Measurements from ENCODE around the gene NCS1.

Gene NCS1

DNA sequence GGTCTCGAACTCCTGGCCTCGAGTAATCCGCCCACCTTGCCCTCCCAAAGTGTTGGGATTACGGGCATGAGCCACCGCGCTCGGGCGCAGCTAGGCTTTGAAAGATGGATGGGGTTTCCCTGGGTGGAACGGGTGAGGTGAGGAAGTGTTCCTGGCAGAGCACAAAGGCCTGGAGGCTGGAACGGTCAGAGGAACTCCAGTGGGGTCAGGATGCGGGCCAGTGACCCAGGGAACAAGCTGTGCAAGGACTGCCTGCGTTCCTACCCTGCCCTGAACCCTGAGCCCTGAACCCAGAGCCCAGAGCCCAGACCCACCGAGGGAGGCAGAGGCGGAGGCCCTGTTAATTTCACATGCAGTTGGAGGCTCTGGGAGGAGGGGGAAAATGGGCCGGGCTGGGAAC is 23.4 kb downstream of the NCS1 start:
- DNase-seq, result no peak

- DNase-seq, result no peak
Measured at GRCh38 chr9:130196643-130197042, 24.4 kb downstream of the NCS1 start.

DNA sequence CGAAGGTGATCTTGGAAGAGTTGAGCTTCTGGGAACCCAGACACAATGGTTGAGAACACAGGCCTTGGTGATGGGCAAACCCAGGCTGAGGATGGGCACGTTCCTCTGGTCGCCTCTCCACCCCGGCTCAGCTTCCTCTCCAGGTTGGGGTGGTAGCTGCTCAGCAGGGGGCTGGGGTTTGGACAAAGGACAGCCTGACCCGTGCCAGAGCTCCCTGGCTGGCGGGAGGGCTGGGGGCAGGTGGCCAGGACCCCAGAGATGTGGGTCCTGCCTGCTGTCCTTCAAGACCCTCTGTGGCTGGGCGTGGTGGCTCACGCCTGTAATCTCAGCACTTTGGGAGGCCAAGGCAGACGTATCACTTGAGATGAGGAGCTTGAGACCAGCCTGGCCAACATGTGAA is 25.2 kb downstream of the NCS1 start:
- DNase-seq, result no peak

DNA sequence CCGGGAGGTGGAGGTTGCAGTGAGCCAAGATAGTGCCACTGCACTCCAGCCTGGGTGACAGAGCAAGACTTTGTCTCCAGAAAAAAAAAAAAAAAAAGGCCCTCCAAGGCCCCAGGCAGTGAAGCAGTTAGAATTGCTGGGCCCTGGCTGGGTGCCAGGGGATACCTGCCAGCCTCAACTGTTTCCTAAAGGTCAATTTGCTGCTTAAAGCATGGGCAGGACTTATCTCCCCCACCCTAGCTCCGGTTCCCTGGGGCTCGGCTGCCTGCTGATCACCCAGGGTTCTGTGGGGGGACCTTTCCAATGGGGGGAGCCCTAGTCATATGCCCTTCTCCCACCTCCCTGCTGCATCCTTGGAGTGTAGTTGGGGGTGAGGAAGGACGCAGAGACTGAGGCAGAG is 25.7 kb downstream of the NCS1 start:
- no peak for DNase-seq

DNA sequence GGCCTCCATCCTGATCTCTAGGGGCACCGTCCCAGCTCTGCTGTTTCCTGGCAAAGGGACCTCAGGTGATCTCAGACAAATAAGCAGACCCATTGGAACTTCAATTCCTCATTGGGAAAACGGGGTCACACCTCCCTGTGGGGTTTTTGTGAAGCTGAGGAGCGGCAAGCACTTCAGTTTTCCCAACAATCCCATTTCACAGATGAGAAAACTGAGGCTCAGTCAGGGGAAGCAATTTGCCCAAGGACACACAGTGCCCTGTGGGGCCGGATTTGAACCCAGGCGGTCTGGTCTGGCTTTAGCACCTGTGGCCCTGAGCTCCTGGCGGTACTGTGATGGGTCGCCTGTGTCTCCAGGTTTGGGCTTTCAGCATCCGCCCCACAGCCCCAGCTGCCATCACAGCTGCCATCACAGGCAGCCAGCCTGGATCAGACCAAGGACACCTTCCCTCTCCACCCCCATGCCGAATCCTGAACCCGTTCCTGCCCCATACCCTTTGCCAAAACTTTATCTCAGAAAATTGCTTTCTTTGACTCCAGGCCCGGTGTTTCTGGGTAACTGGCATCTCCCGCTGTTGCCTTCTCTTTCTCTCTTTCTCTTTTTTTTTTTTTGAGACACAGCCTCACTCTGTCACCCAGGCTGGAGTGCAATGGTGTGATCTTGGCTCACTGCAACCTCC is 26.4 kb downstream of the NCS1 start:
- no peak for DNase-seq

DNA sequence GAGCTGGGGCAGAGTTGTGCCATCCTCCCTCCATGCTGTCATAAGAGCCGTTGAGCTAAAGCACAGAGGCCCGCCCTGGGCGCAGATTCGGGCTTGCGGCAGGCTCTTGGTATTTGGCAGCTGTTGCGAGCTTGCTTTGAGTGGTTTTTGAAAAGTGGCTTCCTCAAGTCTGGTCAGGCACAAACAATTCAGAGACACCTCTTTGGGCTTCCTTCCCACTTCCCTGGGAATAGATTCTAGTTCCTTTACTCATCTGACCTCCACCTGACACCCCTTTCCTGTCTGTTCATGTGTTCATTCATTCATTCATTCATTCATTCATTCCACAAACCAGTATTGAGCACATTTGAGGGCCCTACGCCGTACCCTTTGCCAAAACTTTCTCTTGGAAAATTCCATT is 27.4 kb downstream of the NCS1 start:
- DNase-seq, result no peak

GRCh38 chr9:130200038-130200849 is 28.0 kb downstream of the NCS1 start:
- DNase-seq, result no peak

DNA sequence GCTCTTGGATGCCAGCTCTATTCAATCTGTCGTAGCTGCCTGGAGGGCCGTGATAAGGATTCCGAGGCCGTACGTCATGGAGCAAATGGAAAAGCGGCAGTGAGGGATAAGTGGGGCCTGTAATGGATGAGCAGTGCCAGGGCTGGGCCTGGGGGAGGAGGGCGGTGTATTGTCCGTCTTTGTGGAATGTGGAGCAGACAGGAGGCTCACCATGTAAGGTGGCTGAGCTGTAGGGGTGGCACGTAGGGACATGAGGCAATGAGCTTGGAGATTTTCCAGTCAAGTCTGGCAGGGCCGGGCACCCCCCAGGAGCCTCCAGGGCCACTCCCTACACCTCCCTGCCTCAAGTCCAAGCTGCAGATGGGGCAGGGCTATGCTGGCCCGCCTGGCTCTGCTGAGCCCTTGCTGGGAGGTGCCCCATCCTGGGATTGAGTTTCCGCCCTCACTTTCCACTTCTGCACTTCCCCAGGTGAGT is 29.2 kb downstream of the NCS1 start:
- no peak for DNase-seq

DNA sequence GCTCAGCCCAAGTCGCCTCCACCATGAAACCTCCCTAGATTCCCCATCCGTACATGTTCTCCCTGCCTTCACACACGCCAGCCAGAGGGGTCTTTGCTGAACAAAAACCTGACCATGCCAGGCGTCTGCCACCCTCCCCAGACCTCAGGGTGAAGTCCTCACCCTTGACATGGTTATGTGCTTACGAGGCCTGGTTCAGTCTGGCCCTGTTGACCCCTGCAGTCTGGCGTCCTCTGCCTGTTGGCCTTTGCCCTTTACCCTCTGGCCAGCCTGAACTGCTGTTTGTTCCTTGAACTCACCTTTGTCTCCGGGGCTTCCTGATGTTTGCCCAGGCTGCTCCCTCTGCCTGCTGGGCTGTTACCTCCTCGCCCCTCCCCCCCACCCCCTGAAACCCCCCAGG is 29.8 kb downstream of the NCS1 start:
- DNase-seq, result no peak

DNA sequence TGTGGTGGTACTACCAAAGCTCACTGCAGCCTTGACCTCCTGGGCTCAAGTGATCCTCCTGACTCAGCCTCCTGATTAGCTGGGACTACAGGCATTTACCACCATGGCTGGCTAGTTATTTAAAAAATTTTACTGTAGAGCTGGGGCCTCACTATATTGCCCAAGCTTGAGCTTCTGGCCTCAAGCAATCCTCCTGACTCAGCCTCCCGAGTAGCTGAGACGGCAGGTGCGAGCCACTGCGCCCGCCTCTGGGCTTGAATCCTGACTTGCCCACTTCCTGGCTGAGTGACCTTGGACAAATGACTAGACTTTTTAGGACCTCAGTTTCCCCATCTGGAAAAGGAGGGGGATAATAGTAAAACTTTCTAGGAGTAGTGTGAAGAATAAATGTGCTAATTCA is 32.1 kb downstream of the NCS1 start:
- no peak for DNase-seq

- no peak for DNase-seq
Measured at GRCh38 chr9:130204959-130205358, 32.8 kb downstream of the NCS1 start.

- DNase-seq, result no peak
Measured at GRCh38 chr9:130205912-130206311, 33.7 kb downstream of the NCS1 start.

GRCh38 chr9:130206579-130206978 is 34.4 kb downstream of the NCS1 start:
- DNase-seq, result no peak

GRCh38 chr9:130207241-130207992 is 35.2 kb downstream of the NCS1 start:
- DNase-seq, result no peak

DNA sequence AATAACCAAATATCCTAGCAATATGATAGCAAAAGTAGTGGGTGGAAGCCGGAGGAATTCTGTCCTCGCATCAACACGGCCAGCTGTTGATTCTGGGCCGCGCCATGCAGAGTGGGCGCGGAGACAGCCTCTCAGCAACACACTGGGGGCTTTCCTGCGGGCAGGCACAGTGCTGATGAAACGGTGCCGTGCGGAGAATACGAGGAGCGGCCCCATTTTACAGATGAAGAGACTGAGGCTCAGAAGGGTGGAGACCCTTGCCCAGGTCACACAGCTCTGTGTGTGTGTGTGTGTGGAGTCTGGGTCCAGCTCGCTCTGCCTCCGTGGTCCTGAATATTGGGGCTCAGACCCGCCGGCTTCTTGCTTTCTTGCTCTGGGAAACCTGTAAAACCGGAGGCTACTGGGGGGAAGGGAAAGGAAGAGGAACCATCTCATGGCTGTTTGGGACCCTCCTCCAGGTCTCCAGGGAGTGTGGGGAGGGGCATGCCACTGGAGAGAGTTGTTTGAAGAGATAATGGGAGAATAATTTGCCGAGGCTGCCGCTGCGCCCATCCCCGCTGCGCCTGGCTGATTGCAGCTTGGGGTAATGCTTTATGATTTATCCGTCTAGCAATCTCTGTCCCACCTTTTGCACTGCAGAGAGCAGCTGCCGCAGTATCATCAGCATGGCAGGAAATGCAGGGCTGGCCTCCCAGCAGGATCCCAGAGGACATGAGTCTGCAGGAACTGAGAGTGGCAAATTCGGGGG is 36.6 kb downstream of the NCS1 start:
- no peak for DNase-seq

DNA sequence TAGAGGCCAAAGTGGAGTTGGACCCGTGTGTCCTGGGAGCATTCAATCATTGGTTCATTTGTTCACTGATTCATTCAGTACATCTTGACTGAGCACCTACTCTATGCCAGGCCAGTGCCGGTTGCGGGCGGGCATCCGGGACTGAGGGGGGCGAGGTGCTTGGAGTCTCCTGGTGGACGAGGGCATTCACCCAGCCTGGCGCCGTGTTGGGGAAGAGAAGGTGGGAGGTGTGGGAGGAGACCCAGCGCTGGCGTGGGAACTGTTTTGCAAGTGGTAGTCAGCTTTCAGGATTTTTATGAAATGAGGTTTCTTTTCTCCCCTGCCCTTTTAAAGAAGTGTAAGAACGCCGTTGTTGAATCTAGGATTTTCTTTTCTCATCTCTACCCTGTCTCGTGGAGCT is 37.2 kb downstream of the NCS1 start:
- no peak for DNase-seq

- DNase-seq, result no peak
Measured at GRCh38 chr9:130211548-130212226, 39.5 kb downstream of the NCS1 start.

DNA sequence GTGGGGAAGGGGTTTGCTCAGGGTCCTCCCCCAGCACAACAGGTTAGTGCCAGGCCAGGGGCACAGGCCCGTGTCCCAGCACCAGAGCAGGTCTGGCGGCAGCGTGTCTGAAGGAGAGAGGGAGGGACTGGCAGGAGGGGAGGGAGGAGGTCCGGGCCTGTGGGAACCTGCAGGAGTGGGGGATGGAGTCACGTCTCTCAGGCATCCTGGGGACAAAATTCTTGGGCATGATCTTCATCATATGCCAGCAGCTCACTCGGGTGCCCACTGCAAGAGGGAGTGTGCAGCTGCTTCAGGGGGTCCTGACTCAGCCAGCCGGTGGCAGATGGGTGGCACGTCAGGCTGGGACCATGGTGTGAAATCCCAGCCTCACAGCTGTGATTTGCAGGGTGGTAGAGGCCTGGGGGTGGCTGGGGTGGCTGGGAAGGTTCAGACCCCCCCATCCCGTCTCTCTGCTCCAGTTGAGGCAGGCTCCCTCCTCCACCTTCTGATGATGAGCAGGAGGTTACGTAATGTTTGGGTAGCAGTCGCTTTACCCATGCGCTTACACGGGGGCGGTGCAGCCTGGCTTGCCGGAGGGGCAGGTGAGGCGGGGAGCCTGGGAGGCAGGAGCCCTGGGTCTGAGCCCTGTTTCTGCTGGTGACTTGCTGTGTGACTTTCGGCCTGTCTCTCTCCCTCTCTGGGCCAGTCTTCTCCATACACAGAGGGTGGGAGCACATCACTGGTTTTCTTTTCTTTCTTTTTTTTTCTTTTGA is 40.5 kb downstream of the NCS1 start:
- no peak for DNase-seq

DNA sequence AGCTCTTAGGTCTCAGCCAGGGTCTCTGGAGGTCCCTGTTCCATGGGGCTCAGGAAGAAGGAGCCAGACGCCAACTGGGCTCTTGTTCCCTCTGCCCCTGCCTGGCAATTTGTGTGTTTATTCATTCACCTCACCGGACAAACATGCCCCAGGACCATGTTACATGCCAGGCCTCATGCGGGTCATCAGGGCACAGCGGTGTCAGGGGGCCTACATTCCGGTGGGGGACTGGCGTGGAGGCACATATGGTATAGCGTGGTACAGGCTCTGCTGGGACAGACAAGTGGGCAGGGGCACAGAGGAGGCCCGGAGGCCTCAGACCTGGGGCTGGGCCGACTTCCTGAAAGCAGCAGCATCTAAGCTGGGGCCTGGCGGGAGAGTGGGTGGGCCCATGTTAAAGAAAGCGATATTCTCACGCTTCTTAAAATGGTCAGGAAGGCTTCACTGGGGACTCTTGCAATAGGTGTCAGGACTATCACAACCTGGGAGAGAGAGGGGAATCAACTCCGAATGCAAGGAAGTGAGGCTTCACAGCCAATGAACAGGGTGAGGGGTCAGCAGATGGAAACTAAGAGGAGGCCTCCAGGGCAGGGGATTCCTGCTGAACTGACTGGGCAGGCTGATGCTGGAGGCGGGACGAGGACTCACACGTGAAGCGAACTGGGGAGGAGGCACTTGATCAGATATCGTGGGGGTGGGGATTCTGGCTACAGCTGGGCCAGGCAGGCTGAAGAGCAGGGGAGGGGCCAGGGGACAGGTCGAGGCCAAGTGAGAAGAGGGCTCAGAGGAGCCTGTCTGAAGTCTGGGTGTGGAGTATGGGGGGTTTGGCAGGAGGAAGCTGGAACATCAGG is 41.9 kb downstream of the NCS1 start:
- no peak for DNase-seq

- DNase-seq, result no peak
Measured at GRCh38 chr9:130214776-130215340, 42.7 kb downstream of the NCS1 start.
